A673 (cell line): ENCODE measurements around the gene TSPYL2. TPM values are rescaled to one million over a fixed set of nuclear protein-coding genes. Genes with fewer than 3 reads are reported as not detected.

Source experiments
- BruUV-seq: library from RNA; stranded (reverse); fragments of 400-500 nt; replicated peaks from 2 replicates; lab custom pipeline; 2021; lab: Mats Ljungman, UMichigan
- CTCF ChIA-PET: fragments of 300-600 bp; sonication (Branson Sonifier 250); formaldehyde crosslinking; loops from one replicate; lab custom pipeline; 2022; ENCODE audit warnings: antibody characterized with exemption; lab: Charles Lee
- POLR2A ChIA-PET: fragments of 300-600 bp; sonication (Branson Sonifier 250); formaldehyde crosslinking; loops from one replicate; lab custom pipeline; 2022; ENCODE audit warnings: antibody characterized with exemption; ENCODE audit not compliant: low non-redundant PET; lab: Charles Lee
- DNase-seq: peaks from one replicate; pipeline ENCODE4 v3.0.0-alpha.2; 2015; ENCODE audit warnings: low spot score
- H3K27ac ChIP-seq: fragments of 200-600 bp; sonication (generic); 2 replicates; pipeline ENCODE4 v1.5.1; 2016; ENCODE audit warnings: mixed run types, low read depth, mild to moderate bottlenecking, mixed read lengths, antibody characterized with exemption, low read length; ENCODE audit not compliant: poor library complexity, severe bottlenecking
- H3K27me3 ChIP-seq: fragments of 200-600 bp; sonication (generic); replicated peaks from 2 replicates; pipeline ENCODE4 v1.6.1; 2017; ENCODE audit warnings: mixed run types, low read depth, mild to moderate bottlenecking, mixed read lengths, antibody characterized with exemption, low read length; ENCODE audit not compliant: insufficient read depth, poor library complexity
- H3K36me3 ChIP-seq: fragments of 200-600 bp; sonication (generic); 2 replicates; pipeline ENCODE4 v1.6.1; 2016; ENCODE audit warnings: mixed run types, mild to moderate bottlenecking, mixed read lengths, antibody characterized with exemption, low read length; ENCODE audit not compliant: insufficient read depth, poor library complexity, severe bottlenecking
- H3K4me1 ChIP-seq: fragments of 200-600 bp; sonication (generic); 2 replicates; pipeline ENCODE4 v1.6.1; 2017; ENCODE audit warnings: mixed run types, mild to moderate bottlenecking, mixed read lengths, antibody characterized with exemption, low read length; ENCODE audit not compliant: insufficient read depth, poor library complexity, severe bottlenecking
- H3K4me3 ChIP-seq: fragments of 200-600 bp; sonication (generic); 2 replicates; pipeline ENCODE4 v1.5.1; 2016; ENCODE audit warnings: low read depth, mixed run types, mild to moderate bottlenecking, mixed read lengths, low read length; ENCODE audit not compliant: poor library complexity, severe bottlenecking
- H3K9me3 ChIP-seq: fragments of 200-600 bp; sonication (generic); 2 replicates; pipeline ENCODE4 v1.6.1; 2016; ENCODE audit warnings: mixed run types, low read depth, mild to moderate bottlenecking, mixed read lengths, antibody characterized with exemption, low read length; ENCODE audit not compliant: poor library complexity, severe bottlenecking
- CTCF ChIP-seq: fragments of 300-800, 200-600 bp; sonication (generic); conservative IDR thresholded peaks from 2 replicates; pipeline ENCODE4 v1.5.1; 2017; ENCODE audit warnings: low read depth, mild to moderate bottlenecking, antibody characterized with exemption, low read length, moderate library complexity, mixed read lengths
- EZH2 ChIP-seq: fragments of 200-600 bp; sonication (generic); IDR thresholded peaks from 2 replicates; pipeline ENCODE4 v1.6.1; 2017; ENCODE audit warnings: borderline replicate concordance, low read depth, mild to moderate bottlenecking, mixed read lengths, antibody characterized with exemption, low read length; ENCODE audit not compliant: poor library complexity, severe bottlenecking
- intact Hi-C: fragments of 100-400 bp; cut with micrococcal nuclease; formaldehyde crosslinking; loops from one replicate; pipeline ENCODE4 v1.10.0; 2022; ENCODE audit not compliant: unreplicated experiment
- total RNA-seq: library from RNA; stranded (reverse); gene quantifications from 2 replicates; pipeline ENCODE4 v1.2.3, GENCODE V29; 2021

Gene TSPYL2
- total RNA-seq, 1 experiment from 2014 or later, result 25.0 TPM

GRCh38 chrX:53075011-53075410, 7.2 kb upstream of the TSPYL2 start:
- H3K27me3 ChIP-seq, result no peaks in the 10 kb centered on the region
- no peaks in the 10 kb centered on the region for H3K36me3 ChIP-seq
- ChIA-PET POLR2A (no interaction called here), CTCF (no interaction called here)
- intact Hi-C loops, result no loop called here
- no peak for DNase-seq
- no TSS peak for BruUV-seq
- H3K9me3 ChIP-seq, result no peaks in the 10 kb centered on the region
- no peak overlapping the region for H3K27ac ChIP-seq
- H3K4me1 ChIP-seq, result no peaks in the 10 kb centered on the region
- no peak overlapping the region for H3K4me3 ChIP-seq
- no peak for TF ChIP-seq EZH2
- TF ChIP-seq CTCF, result no peak

GRCh38 chrX:53076671-53077070, 5.5 kb upstream of the TSPYL2 start:
- BruUV-seq, result no TSS peak
- H3K36me3 ChIP-seq, result no peaks in the 10 kb centered on the region
- ChIA-PET CTCF (no interaction called here), POLR2A (no interaction called here)
- no peak for TF ChIP-seq CTCF
- TF ChIP-seq EZH2, result no peak
- intact Hi-C loops, result no loop called here
- no peaks in the 10 kb centered on the region for H3K4me1 ChIP-seq
- no peaks in the 10 kb centered on the region for H3K9me3 ChIP-seq
- no peak overlapping the region for H3K4me3 ChIP-seq
- no peaks in the 10 kb centered on the region for H3K27me3 ChIP-seq
- no peak overlapping the region for H3K27ac ChIP-seq
- DNase-seq, result no peak

GRCh38 chrX:53077207-53078197, 4.7 kb upstream of the TSPYL2 start:
- intact Hi-C loops, result no loop called here
- CTCF ChIA-PET, result no interaction called here

More at GRCh38 chrX:53077207-53078197, 4.7 kb upstream of the TSPYL2 start:
- Histone ChIP-seq H3K27ac (no peak overlapping the region), H3K27me3 (no peaks in the 10 kb centered on the region), H3K36me3 (no peaks in the 10 kb centered on the region), H3K9me3 (no peaks in the 10 kb centered on the region), H3K4me1 (no peaks in the 10 kb centered on the region), H3K4me3 (no peak overlapping the region)
- POLR2A ChIA-PET, result no interaction called here
- BruUV-seq, result no TSS peak
- no peak for DNase-seq
- TF ChIP-seq CTCF (no peak), EZH2 (no peak)
